ENCODE results near the gene GCN1.

DNA sequence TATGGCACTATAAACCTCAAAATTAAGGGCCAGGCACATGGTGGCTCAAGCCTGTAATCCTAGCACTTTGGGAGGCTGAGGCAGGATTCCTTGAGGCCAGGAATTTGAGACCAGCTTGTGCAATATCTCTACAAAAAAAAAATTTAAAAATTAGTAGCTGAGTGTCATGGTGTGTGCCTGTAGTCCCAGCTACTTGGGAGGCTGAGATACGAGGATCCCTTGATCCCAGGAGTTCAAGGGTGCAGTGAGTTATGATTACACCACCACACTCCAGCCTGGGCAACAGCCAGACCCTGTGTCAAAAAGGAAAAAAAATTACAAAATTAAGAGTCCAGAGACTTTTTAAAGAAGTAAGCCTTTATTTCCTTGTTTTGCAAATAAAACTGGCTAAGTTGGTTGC, 1.8 kb upstream of the GCN1 start:
- TF ChIP-seq, protein P1, sequence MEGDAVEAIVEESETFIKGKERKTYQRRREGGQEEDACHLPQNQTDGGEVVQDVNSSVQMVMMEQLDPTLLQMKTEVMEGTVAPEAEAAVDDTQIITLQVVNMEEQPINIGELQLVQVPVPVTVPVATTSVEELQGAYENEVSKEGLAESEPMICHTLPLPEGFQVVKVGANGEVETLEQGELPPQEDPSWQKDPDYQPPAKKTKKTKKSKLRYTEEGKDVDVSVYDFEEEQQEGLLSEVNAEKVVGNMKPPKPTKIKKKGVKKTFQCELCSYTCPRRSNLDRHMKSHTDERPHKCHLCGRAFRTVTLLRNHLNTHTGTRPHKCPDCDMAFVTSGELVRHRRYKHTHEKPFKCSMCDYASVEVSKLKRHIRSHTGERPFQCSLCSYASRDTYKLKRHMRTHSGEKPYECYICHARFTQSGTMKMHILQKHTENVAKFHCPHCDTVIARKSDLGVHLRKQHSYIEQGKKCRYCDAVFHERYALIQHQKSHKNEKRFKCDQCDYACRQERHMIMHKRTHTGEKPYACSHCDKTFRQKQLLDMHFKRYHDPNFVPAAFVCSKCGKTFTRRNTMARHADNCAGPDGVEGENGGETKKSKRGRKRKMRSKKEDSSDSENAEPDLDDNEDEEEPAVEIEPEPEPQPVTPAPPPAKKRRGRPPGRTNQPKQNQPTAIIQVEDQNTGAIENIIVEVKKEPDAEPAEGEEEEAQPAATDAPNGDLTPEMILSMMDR (optimal IDR thresholded peaks at IDR 0.05 in 1 of 3, IDR thresholded peaks at IDR 0.05 in 1 of 3, conservative IDR thresholded peaks at IDR 0.05 in 1 of 3; ENCODE audit: extremely low read depth in 1 of 3, insufficient read depth in 2 of 3, low read length in 3 of 3) = no peak
- TF ChIP-seq EZH2 (IDR thresholded peaks at IDR 0.05; ENCODE audit: low read length) = no peak
